ENCODE data around the gene CARM1.
A peak's percentile ranks its signal among the peaks of the same experiment; 100 is the strongest.
"Not testable (repeated sequence)": the region's sequence is repeated elsewhere in the genome, so short reads cannot be mapped to it uniquely, and the experiment has no call there.

The CARM1 gene

GRCh38 chr19:10935371-10936059 is 64.2 kb downstream of the CARM1 start:
- no peak for DNase-seq

- DNase-seq = peak; percentile 92
Observed at GRCh38 chr19:10936661-10937084, 65.3 kb downstream of the CARM1 start.

GRCh38 chr19:10941649-10942048 is 70.3 kb downstream of the CARM1 start:
- DNase-seq = not testable (repeated sequence)

GRCh38 chr19:10943412-10943811 is 72.1 kb downstream of the CARM1 start:
- not testable (repeated sequence) for DNase-seq

- no peak for DNase-seq
Observed at GRCh38 chr19:10945264-10945663, 73.9 kb downstream of the CARM1 start.

GRCh38 chr19:10946958-10947657 is 75.8 kb downstream of the CARM1 start:
- DNase-seq = peak; percentile 26

GRCh38 chr19:10952809-10953208 is 81.5 kb downstream of the CARM1 start:
- no peak for DNase-seq

GRCh38 chr19:10959277-10959968 is 88.1 kb downstream of the CARM1 start:
- not testable (repeated sequence) for DNase-seq

- peak; percentile 99 for DNase-seq
Observed at GRCh38 chr19:10960314-10961072, 89.1 kb downstream of the CARM1 start, which contains the start of gene SMARCA4. TSS of gene SMARCA4 (plus strand) at chr19:10961030. CDS start at chr19:10984152, 23,122 bp downstream.

GRCh38 chr19:10961073-10961860 is 89.9 kb downstream of the CARM1 start:
- peak; percentile 75 for DNase-seq

- DNase-seq = no peak
Observed at GRCh38 chr19:10962863-10963262, 91.5 kb downstream of the CARM1 start.

GRCh38 chr19:10963865-10964264 is 92.5 kb downstream of the CARM1 start:
- DNase-seq = no peak

GRCh38 chr19:10964903-10965302 is 93.5 kb downstream of the CARM1 start:
- no peak for DNase-seq

GRCh38 chr19:10965398-10965797 is 94.0 kb downstream of the CARM1 start:
- no peak for DNase-seq

GRCh38 chr19:10966809-10967208 is 95.5 kb downstream of the CARM1 start:
- DNase-seq = no peak

GRCh38 chr19:10968527-10969135 is 97.3 kb downstream of the CARM1 start:
- no peak for DNase-seq

GRCh38 chr19:10971107-10971726 is 99.9 kb downstream of the CARM1 start:
- no peak for DNase-seq
